HEK293 (cell line): ENCODE results near the gene PRKD1.
A peak's percentile ranks its signal among the peaks of the same experiment; 100 is the strongest.

Experiments used
- CTCF ChIA-PET: fragments of 350-600 bp; formaldehyde crosslinking; extraction: SDS; loops from one replicate; lab custom pipeline; 2021; ENCODE audit warnings: antibody characterized with exemption; lab: Yijun Ruan, JAX
- POLR2A ChIA-PET: fragments of 300-600 bp; formaldehyde crosslinking; extraction: SDS; loops from one replicate; lab custom pipeline; 2020; ENCODE audit warnings: antibody characterized with exemption, inconsistent platforms; lab: Yijun Ruan, JAX
- H3K27ac ChIP-seq: fragments of 200-500 bp; sonication (Bioruptor generic); 2 replicates; pipeline ENCODE4 v1.5.1; 2014; ENCODE audit warnings: low read depth, low read length, control low read depth, inconsistent platforms; ENCODE audit errors: extremely low read depth
- H3K36me3 ChIP-seq, 2 experiments: fragments of 200-500 bp in 1 of 2; sonication (Bioruptor generic) in 1 of 2; 1 replicate in 1 of 2; 2 replicates in 1 of 2; pipeline ENCODE4 v1.5.1; 2014 to 2017; ENCODE audit warnings: inconsistent platforms in 2 of 2, low read length in 2 of 2; ENCODE audit not compliant: control insufficient read depth in 2 of 2, insufficient read depth in 1 of 2
- H3K4me1 ChIP-seq: fragments of 200-500 bp; sonication (Bioruptor generic); 2 replicates; pipeline ENCODE4 v1.5.1; 2014; ENCODE audit warnings: mild to moderate bottlenecking, low read length, inconsistent platforms; ENCODE audit not compliant: control insufficient read depth, insufficient read depth
- H3K4me3 ChIP-seq: 2 replicates; pipeline ENCODE4 v1.5.1; 2011; ENCODE audit warnings: low read depth, mild to moderate bottlenecking, control low read depth, low read length, moderate library complexity
- H3K9me3 ChIP-seq: fragments of 200-500 bp; sonication (Bioruptor generic); 2 replicates; pipeline ENCODE4 v1.5.1; 2014; ENCODE audit warnings: low read depth, low read length, inconsistent platforms; ENCODE audit not compliant: control insufficient read depth, insufficient read depth
- HOXC10 ChIP-seq: sonication (generic); formaldehyde crosslinking; IDR thresholded peaks from 2 replicates; pipeline ENCODE4 v1.8.1; 2023; ENCODE audit warnings: mild to moderate bottlenecking, missing genetic modification reagents
- MEIS1 ChIP-seq: sonication (generic); formaldehyde crosslinking; IDR thresholded peaks from 2 replicates; pipeline ENCODE4 v1.8.1; 2022; ENCODE audit warnings: missing genetic modification reagents, mild to moderate bottlenecking, borderline replicate concordance
- OSR2 ChIP-seq: fragments of 450-650 bp; formaldehyde crosslinking; IDR thresholded peaks from 2 replicates; pipeline ENCODE4 v1.5.1; 2016; ENCODE audit warnings: missing biosample characterization, missing genetic modification characterization
- RBAK ChIP-seq: fragments of 450-650 bp; formaldehyde crosslinking; IDR thresholded peaks from 2 replicates; pipeline ENCODE4 v1.5.1; 2016; ENCODE audit warnings: missing biosample characterization, missing genetic modification characterization
- SALL2 ChIP-seq: fragments of 450-650 bp; formaldehyde crosslinking; IDR thresholded peaks from 2 replicates; pipeline ENCODE4 v1.5.0; 2017; ENCODE audit warnings: missing biosample characterization, mild to moderate bottlenecking, missing genetic modification characterization, borderline replicate concordance
- TCF7L2 ChIP-seq: IDR thresholded peaks from 2 replicates; pipeline ENCODE4 v1.6.1; 2011; ENCODE audit warnings: low read depth, mild to moderate bottlenecking, inconsistent platforms, low read length, moderate library complexity, borderline replicate concordance
- TRIM28 ChIP-seq: IDR thresholded peaks from 2 replicates; pipeline ENCODE4 v1.6.1; 2011; ENCODE audit warnings: low read length, control low read depth, borderline replicate concordance
- YY1 ChIP-seq: fragments of 450-650 bp; formaldehyde crosslinking; IDR thresholded peaks from 2 replicates; pipeline ENCODE4 v1.5.1; 2018; ENCODE audit warnings: missing biosample characterization, missing genetic modification characterization
- ZBTB21 ChIP-seq: fragments of 450-650 bp; formaldehyde crosslinking; IDR thresholded peaks from 2 replicates; pipeline ENCODE4 v1.5.1; 2017; ENCODE audit warnings: missing biosample characterization, missing genetic modification characterization
- ZNF10 ChIP-seq: fragments of 450-650 bp; formaldehyde crosslinking; IDR thresholded peaks from 2 replicates; pipeline ENCODE4 v1.5.1; 2017; ENCODE audit warnings: missing biosample characterization, missing genetic modification characterization
- ZNF121 ChIP-seq: fragments of 450-650 bp; formaldehyde crosslinking; IDR thresholded peaks from 2 replicates; pipeline ENCODE4 v1.5.1; 2016; ENCODE audit warnings: missing biosample characterization, missing genetic modification characterization
- ZNF146 ChIP-seq: fragments of 450-650 bp; formaldehyde crosslinking; IDR thresholded peaks from 2 replicates; pipeline ENCODE4 v1.5.1; 2016; ENCODE audit warnings: missing biosample characterization, missing genetic modification characterization
- ZNF19 ChIP-seq: fragments of 450-650 bp; formaldehyde crosslinking; IDR thresholded peaks from 2 replicates; pipeline ENCODE4; 2016; ENCODE audit warnings: missing biosample characterization, missing genetic modification characterization, low read depth
- ZNF223 ChIP-seq: fragments of 450-650 bp; formaldehyde crosslinking; IDR thresholded peaks from 2 replicates; pipeline ENCODE4 v1.5.1; 2016; ENCODE audit warnings: missing biosample characterization, missing genetic modification characterization
- ZNF292 ChIP-seq: fragments of 450-650 bp; formaldehyde crosslinking; IDR thresholded peaks from 2 replicates; pipeline ENCODE4 v1.5.1; 2016; ENCODE audit warnings: low read depth, missing biosample characterization, missing genetic modification characterization, borderline replicate concordance
- ZNF341 ChIP-seq: fragments of 450-650 bp; formaldehyde crosslinking; IDR thresholded peaks from 2 replicates; pipeline ENCODE4; 2016; ENCODE audit warnings: low read depth, missing biosample characterization, missing genetic modification characterization
- ZNF510 ChIP-seq: fragments of 450-650 bp; formaldehyde crosslinking; IDR thresholded peaks from 2 replicates; pipeline ENCODE4 v1.5.1; 2018; ENCODE audit warnings: mild to moderate bottlenecking, missing genetic modification characterization, missing biosample characterization; ENCODE audit not compliant: insufficient replicate concordance
- ZNF544 ChIP-seq: fragments of 450-650 bp; formaldehyde crosslinking; IDR thresholded peaks from 2 replicates; pipeline ENCODE4 v1.5.0; 2017; ENCODE audit warnings: missing biosample characterization, missing genetic modification characterization
- ZNF777 ChIP-seq: fragments of 450-650 bp; formaldehyde crosslinking; IDR thresholded peaks from 2 replicates; pipeline ENCODE4 v1.5.1; 2017; ENCODE audit warnings: missing biosample characterization, missing genetic modification characterization, borderline replicate concordance
- ZNF843 ChIP-seq: fragments of 450-650 bp; formaldehyde crosslinking; IDR thresholded peaks from 2 replicates; pipeline ENCODE4 v1.5.1; 2016; ENCODE audit warnings: missing biosample characterization, missing genetic modification characterization
- TF ChIP-seq, protein P1 (sequence below): fragments of 450-650 bp; formaldehyde crosslinking; IDR thresholded peaks from 2 replicates; pipeline ENCODE4 v1.5.1; 2016; ENCODE audit warnings: missing biosample characterization, missing genetic modification characterization, low read depth
- TF ChIP-seq, protein P2 (sequence below): fragments of 450-650 bp; formaldehyde crosslinking; IDR thresholded peaks from 2 replicates; pipeline ENCODE4 v1.5.1; 2017; ENCODE audit warnings: missing biosample characterization, missing genetic modification characterization
- TF ChIP-seq, protein P3 (sequence below): fragments of 450-650 bp; formaldehyde crosslinking; IDR thresholded peaks from 2 replicates; pipeline ENCODE4 v1.5.1; 2017; ENCODE audit warnings: missing biosample characterization, missing genetic modification characterization
- TF ChIP-seq, protein P4 (sequence below): fragments of 450-650 bp; formaldehyde crosslinking; IDR thresholded peaks from 2 replicates; pipeline ENCODE4 v1.5.1; 2017; ENCODE audit warnings: missing biosample characterization, missing genetic modification characterization

The PRKD1 gene

DNA sequence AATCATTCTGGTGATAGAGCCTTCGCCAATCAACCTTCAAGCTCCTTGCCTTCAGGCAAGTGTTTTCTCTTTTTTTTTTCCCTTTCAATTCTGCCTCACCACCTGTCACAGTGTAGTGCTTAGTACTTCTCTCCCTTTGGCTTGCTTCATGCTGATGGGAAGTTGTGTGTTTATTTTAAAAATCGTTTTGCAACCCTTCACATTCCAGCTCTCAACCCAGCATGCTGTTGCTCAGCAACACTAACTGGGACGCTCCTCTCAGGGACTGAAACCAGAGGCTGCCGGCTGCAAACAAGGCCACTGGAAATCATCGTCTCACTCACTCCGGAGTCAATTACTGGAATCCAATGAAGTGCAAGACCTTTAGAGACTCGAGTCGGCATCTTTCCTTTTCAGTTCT, 342.7 kb downstream of the PRKD1 start:
- Histone ChIP-seq H3K36me3 (no peaks in the 10 kb centered on the region), H3K27ac (no peak overlapping the region), H3K4me1 (peaks cover 5% of the 10 kb centered on the region; the same call in 1 of the 2 replicates), H3K4me3 (no peak overlapping the region), H3K9me3 (no peaks in the 10 kb centered on the region)
- POLR2A ChIA-PET, result interaction anchor here (0.5 kb wide), 1 partner anchor 335 kb away, joined by 8 read pairs; no protein-coding TSS in a partner anchor
- 0 out of 2 replicates have a peak, but pooled peaks have one; percentile 15 for TF ChIP-seq TRIM28
- TF ChIP-seq, protein P1, sequence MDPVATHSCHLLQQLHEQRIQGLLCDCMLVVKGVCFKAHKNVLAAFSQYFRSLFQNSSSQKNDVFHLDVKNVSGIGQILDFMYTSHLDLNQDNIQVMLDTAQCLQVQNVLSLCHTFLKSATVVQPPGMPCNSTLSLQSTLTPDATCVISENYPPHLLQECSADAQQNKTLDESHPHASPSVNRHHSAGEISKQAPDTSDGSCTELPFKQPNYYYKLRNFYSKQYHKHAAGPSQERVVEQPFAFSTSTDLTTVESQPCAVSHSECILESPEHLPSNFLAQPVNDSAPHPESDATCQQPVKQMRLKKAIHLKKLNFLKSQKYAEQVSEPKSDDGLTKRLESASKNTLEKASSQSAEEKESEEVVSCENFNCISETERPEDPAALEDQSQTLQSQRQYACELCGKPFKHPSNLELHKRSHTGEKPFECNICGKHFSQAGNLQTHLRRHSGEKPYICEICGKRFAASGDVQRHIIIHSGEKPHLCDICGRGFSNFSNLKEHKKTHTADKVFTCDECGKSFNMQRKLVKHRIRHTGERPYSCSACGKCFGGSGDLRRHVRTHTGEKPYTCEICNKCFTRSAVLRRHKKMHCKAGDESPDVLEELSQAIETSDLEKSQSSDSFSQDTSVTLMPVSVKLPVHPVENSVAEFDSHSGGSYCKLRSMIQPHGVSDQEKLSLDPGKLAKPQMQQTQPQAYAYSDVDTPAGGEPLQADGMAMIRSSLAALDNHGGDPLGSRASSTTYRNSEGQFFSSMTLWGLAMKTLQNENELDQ (tag by site-specific recombination), result no peak
- CTCF ChIA-PET, result interaction anchor here (0.6 kb wide), 1 partner anchor 10 kb away, joined by 3 read pairs; no protein-coding TSS in a partner anchor

DNA sequence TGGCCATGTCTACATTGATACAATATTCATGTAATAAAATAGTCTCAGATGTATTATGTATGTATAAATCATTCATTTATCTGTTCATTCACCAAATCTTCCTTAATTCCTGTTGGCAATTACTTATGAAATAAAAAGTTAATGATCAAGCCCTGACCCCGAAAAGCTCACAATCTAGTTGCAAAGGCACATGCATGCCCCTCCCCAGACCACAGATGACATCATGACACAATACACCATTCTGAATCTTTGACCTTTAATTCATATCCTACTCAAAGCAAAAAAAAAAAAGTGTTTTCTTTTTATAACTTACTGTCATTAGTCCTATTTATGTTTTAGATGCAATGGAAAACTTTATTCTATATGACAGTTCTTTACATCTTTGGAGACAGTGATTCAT, 346.9 kb downstream of the PRKD1 start:
- CTCF ChIA-PET, result interaction anchor here (1.6 kb wide), 1 partner anchor 31 kb away, joined by 3 read pairs; no protein-coding TSS in a partner anchor
- H3K9me3 ChIP-seq, result no peaks in the 10 kb centered on the region
- H3K36me3 ChIP-seq, result no peaks in the 10 kb centered on the region
- POLR2A ChIA-PET, result no interaction called here
- H3K4me1 ChIP-seq, result peaks cover 3% of the 10 kb centered on the region; the same call in 1 of the 2 replicates
- no peak for TF ChIP-seq ZNF19
- TF ChIP-seq TCF7L2, result no peak
- TF ChIP-seq MEIS1, result no peak
- TF ChIP-seq ZNF544 (tag by site-specific recombination), result no peak
- TF ChIP-seq ZNF510, result no peak
- no peak for TF ChIP-seq HOXC10 (CRISPR knock-in tag)
- TF ChIP-seq ZNF223, result no peak
- TF ChIP-seq OSR2 (tag by site-specific recombination), result no peak
- TF ChIP-seq, protein P2, sequence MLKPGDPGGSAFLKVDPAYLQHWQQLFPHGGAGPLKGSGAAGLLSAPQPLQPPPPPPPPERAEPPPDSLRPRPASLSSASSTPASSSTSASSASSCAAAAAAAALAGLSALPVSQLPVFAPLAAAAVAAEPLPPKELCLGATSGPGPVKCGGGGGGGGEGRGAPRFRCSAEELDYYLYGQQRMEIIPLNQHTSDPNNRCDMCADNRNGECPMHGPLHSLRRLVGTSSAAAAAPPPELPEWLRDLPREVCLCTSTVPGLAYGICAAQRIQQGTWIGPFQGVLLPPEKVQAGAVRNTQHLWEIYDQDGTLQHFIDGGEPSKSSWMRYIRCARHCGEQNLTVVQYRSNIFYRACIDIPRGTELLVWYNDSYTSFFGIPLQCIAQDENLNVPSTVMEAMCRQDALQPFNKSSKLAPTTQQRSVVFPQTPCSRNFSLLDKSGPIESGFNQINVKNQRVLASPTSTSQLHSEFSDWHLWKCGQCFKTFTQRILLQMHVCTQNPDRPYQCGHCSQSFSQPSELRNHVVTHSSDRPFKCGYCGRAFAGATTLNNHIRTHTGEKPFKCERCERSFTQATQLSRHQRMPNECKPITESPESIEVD (tag by site-specific recombination), result no peak
- TF ChIP-seq RBAK, result no peak
- no peak overlapping the region for H3K4me3 ChIP-seq
- no peak overlapping the region for H3K27ac ChIP-seq

DNA sequence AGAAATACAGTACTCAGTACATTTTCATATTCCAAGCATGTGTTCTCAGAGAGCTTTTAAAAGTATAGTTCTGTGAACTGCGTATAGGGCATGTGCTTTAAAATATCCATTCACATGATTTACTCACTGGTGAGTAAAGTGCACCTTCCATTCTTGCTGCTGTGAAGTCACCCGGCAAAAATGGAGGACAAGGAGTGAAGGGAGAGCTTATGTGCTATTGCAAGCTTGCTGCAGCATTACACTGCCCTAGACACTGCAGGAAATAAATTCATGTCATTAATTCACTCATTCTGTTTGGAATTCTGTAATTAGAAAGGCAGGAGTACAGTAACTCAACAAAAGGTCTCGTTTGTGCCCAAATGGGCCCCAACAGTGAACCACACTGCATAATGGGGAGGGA, 347.8 kb downstream of the PRKD1 start:
- peaks cover 1% of the 10 kb centered on the region; the same call in 1 of the 2 replicates for H3K4me1 ChIP-seq
- CTCF ChIA-PET, result no interaction called here
- no peaks in the 10 kb centered on the region for H3K9me3 ChIP-seq
- H3K27ac ChIP-seq, result no peak overlapping the region
- POLR2A ChIA-PET, result no interaction called here
- H3K36me3 ChIP-seq, result no peaks in the 10 kb centered on the region
- no peak overlapping the region for H3K4me3 ChIP-seq
- TF ChIP-seq, protein P3, sequence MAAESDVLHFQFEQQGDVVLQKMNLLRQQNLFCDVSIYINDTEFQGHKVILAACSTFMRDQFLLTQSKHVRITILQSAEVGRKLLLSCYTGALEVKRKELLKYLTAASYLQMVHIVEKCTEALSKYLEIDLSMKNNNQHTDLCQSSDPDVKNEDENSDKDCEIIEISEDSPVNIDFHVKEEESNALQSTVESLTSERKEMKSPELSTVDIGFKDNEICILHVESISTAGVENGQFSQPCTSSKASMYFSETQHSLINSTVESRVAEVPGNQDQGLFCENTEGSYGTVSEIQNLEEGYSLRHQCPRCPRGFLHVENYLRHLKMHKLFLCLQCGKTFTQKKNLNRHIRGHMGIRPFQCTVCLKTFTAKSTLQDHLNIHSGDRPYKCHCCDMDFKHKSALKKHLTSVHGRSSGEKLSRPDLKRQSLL (tag by site-specific recombination), result no peak
- TF ChIP-seq ZBTB21 (tag by site-specific recombination) (no peak), ZNF10 (tag by site-specific recombination) (no peak), ZNF843 (tag by site-specific recombination) (no peak), SALL2 (tag by site-specific recombination) (no peak), ZNF777 (tag by site-specific recombination) (no peak), ZNF292 (tag by site-specific recombination) (no peak), ZNF146 (tag by site-specific recombination) (no peak), ZNF341 (no peak), YY1 (tag by site-specific recombination) (no peak), ZNF121 (no peak)
- TF ChIP-seq, protein P4, sequence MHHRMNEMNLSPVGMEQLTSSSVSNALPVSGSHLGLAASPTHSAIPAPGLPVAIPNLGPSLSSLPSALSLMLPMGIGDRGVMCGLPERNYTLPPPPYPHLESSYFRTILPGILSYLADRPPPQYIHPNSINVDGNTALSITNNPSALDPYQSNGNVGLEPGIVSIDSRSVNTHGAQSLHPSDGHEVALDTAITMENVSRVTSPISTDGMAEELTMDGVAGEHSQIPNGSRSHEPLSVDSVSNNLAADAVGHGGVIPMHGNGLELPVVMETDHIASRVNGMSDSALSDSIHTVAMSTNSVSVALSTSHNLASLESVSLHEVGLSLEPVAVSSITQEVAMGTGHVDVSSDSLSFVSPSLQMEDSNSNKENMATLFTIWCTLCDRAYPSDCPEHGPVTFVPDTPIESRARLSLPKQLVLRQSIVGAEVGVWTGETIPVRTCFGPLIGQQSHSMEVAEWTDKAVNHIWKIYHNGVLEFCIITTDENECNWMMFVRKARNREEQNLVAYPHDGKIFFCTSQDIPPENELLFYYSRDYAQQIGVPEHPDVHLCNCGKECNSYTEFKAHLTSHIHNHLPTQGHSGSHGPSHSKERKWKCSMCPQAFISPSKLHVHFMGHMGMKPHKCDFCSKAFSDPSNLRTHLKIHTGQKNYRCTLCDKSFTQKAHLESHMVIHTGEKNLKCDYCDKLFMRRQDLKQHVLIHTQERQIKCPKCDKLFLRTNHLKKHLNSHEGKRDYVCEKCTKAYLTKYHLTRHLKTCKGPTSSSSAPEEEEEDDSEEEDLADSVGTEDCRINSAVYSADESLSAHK (tag by site-specific recombination), result no peak
